ENCODE data around the gene CRISPLD2.

GRCh38 chr16:84897911-84898377 lies 78.2 kb downstream of the CRISPLD2 start:
- TF ChIP-seq, protein P1, sequence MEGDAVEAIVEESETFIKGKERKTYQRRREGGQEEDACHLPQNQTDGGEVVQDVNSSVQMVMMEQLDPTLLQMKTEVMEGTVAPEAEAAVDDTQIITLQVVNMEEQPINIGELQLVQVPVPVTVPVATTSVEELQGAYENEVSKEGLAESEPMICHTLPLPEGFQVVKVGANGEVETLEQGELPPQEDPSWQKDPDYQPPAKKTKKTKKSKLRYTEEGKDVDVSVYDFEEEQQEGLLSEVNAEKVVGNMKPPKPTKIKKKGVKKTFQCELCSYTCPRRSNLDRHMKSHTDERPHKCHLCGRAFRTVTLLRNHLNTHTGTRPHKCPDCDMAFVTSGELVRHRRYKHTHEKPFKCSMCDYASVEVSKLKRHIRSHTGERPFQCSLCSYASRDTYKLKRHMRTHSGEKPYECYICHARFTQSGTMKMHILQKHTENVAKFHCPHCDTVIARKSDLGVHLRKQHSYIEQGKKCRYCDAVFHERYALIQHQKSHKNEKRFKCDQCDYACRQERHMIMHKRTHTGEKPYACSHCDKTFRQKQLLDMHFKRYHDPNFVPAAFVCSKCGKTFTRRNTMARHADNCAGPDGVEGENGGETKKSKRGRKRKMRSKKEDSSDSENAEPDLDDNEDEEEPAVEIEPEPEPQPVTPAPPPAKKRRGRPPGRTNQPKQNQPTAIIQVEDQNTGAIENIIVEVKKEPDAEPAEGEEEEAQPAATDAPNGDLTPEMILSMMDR (IDR thresholded peaks at IDR 0.05; ENCODE audit: insufficient read depth, low read length): no peak
- TF ChIP-seq POLR2AphosphoS5 (IDR thresholded peaks at IDR 0.05; ENCODE audit: low read depth) (no peak), GABPA (IDR thresholded peaks at IDR 0.05; ENCODE audit: low read depth) (no peak)

Measured in HL-60 (cell line).